KMS-11 (cell line): ENCODE measurements around the gene PDE10A.

Experiments used
- H2AFZ ChIP-seq: fragments of 200-600 bp; sonication (generic); 2 replicates; pipeline ENCODE4 v1.6.1; 2016; ENCODE audit warnings: antibody characterized with exemption, mixed run types, low read depth
- H3K27ac ChIP-seq: fragments of 200-600 bp; sonication (generic); 2 replicates; pipeline ENCODE4 v1.6.1; 2016; ENCODE audit warnings: mild to moderate bottlenecking, mixed run types
- H3K27me3 ChIP-seq: fragments of 200-600 bp; sonication (generic); 2 replicates; pipeline ENCODE4 v1.6.1; 2017; ENCODE audit warnings: mild to moderate bottlenecking, low read depth, mixed run types, moderate library complexity; ENCODE audit not compliant: insufficient read depth
- H3K36me3 ChIP-seq: fragments of 200-600 bp; sonication (generic); 2 replicates; pipeline ENCODE4 v1.6.1; 2017; ENCODE audit warnings: mild to moderate bottlenecking, mixed run types; ENCODE audit not compliant: insufficient read depth
- H3K4me1 ChIP-seq: fragments of 200-600 bp; sonication (generic); 2 replicates; pipeline ENCODE4 v1.6.1; 2016; ENCODE audit warnings: mild to moderate bottlenecking, low read depth, mixed run types; ENCODE audit not compliant: poor library complexity, severe bottlenecking
- H3K4me2 ChIP-seq: fragments of 200-600 bp; sonication (generic); 2 replicates; pipeline ENCODE4 v1.7.0; 2016; ENCODE audit warnings: mild to moderate bottlenecking, mixed run types
- H3K4me3 ChIP-seq: fragments of 200-600 bp; sonication (generic); IDR thresholded peaks from 2 replicates; pipeline ENCODE4 v1.6.1; 2017; ENCODE audit warnings: low read depth, low read length, mixed read lengths; ENCODE audit not compliant: insufficient read depth
- H3K79me2 ChIP-seq: fragments of 200-600 bp; sonication (generic); 2 replicates; pipeline ENCODE4 v1.6.1; 2016; ENCODE audit warnings: low read depth, mixed run types; ENCODE audit not compliant: insufficient read depth
- H3K9ac ChIP-seq: fragments of 200-600 bp; sonication (generic); 2 replicates; pipeline ENCODE4 v1.6.1; 2016; ENCODE audit warnings: mild to moderate bottlenecking, mixed run types
- H4K20me1 ChIP-seq: fragments of 200-600 bp; sonication (generic); 2 replicates; pipeline ENCODE4 v1.6.1; 2016; ENCODE audit warnings: mild to moderate bottlenecking, mixed run types; ENCODE audit not compliant: insufficient read depth
- CTCF ChIP-seq: fragments of 200-600 bp; sonication (generic); conservative IDR thresholded peaks from 2 replicates; pipeline ENCODE4 v1.6.1; 2017; ENCODE audit warnings: low read depth, mild to moderate bottlenecking, antibody characterized with exemption, low read length, moderate library complexity, mixed read lengths

The PDE10A gene

GRCh38 chr6:165662749-165663376 lies at the start of gene PDE10A:
PDE10A (minus strand) TSS chr6:165663241; CDS start chr6:165662811, 430 bp downstream.
- no peak for TF ChIP-seq CTCF
- no peak within 1 kb of the TSS for H3K4me3 ChIP-seq
- no peaks in the 10 kb centered on the region for H3K27me3 ChIP-seq
- H3K4me2 ChIP-seq: peak within 1 kb of the TSS; percentile 39; the same call in 1 of the 2 replicates
- no peaks in the 10 kb centered on the region for H4K20me1 ChIP-seq
- peak within 1 kb of the TSS; percentile 73 for H2AFZ ChIP-seq
- H3K36me3 ChIP-seq: no peaks in the 10 kb centered on the region
- H3K4me1 ChIP-seq: no peaks in the 10 kb centered on the region
- H3K79me2 ChIP-seq: no peaks in the 10 kb centered on the region
- no peak within 1 kb of the TSS for H3K27ac ChIP-seq
- H3K9ac ChIP-seq: peak within 1 kb of the TSS; percentile 12; the same call in 1 of the 2 replicates

GRCh38 chr6:165708985-165709576 lies 46.0 kb upstream of the PDE10A start:
- Histone ChIP-seq H3K36me3 (no peaks in the 10 kb centered on the region), H3K9ac (no peak overlapping the region)
- no peak for TF ChIP-seq CTCF

GRCh38 chr6:165707067-165707853 lies 44.2 kb upstream of the PDE10A start:
- Histone ChIP-seq H2AFZ (no peak overlapping the region), H3K4me1 (peaks cover 14% of the 10 kb centered on the region), H3K27me3 (no peaks in the 10 kb centered on the region), H3K4me2 (no peak overlapping the region), H4K20me1 (no peaks in the 10 kb centered on the region), H3K4me3 (no peak overlapping the region), H3K9ac (no peak overlapping the region), H3K27ac (no peak overlapping the region), H3K79me2 (no peaks in the 10 kb centered on the region), H3K36me3 (no peaks in the 10 kb centered on the region)
- TF ChIP-seq CTCF: no peak

More at GRCh38 chr6:165708985-165709576, 46.0 kb upstream of the PDE10A start:
- H3K4me2 ChIP-seq: no peak overlapping the region
- H2AFZ ChIP-seq: no peak overlapping the region
- H3K79me2 ChIP-seq: no peaks in the 10 kb centered on the region
- no peak overlapping the region for H3K4me3 ChIP-seq
- H3K4me1 ChIP-seq: peaks cover 11% of the 10 kb centered on the region
- no peaks in the 10 kb centered on the region for H4K20me1 ChIP-seq
- no peak overlapping the region for H3K27ac ChIP-seq
- H3K27me3 ChIP-seq: no peaks in the 10 kb centered on the region

GRCh38 chr6:165705941-165706340 lies 42.9 kb upstream of the PDE10A start:
- Histone ChIP-seq H3K27ac (no peak overlapping the region), H3K4me3 (no peak overlapping the region), H3K9ac (no peak overlapping the region), H3K27me3 (no peaks in the 10 kb centered on the region), H3K79me2 (no peaks in the 10 kb centered on the region), H2AFZ (no peak overlapping the region), H3K4me2 (no peak overlapping the region), H3K36me3 (no peaks in the 10 kb centered on the region), H4K20me1 (no peaks in the 10 kb centered on the region), H3K4me1 (peaks cover 14% of the 10 kb centered on the region)
- TF ChIP-seq CTCF: no peak
